Measurements from ENCODE around the gene PAQR6.

PAQR6 gene

GRCh38 chr1:156253634-156254033, 5.8 kb upstream of the PAQR6 start:
- H3K4me3 ChIP-seq (ENCODE audit: low read depth, low read length) = no peak overlapping the region
- no peak for TF ChIP-seq CTCF (IDR thresholded peaks at IDR 0.05; ENCODE audit: borderline replicate concordance, insufficient read depth, low read depth, low read length)

GRCh38 chr1:156251527-156251926, 3.7 kb upstream of the PAQR6 start:
- H3K4me3 ChIP-seq (ENCODE audit: low read depth, low read length) = no peak overlapping the region
- no peak for TF ChIP-seq CTCF (IDR thresholded peaks at IDR 0.05; ENCODE audit: borderline replicate concordance, insufficient read depth, low read depth, low read length)

GRCh38 chr1:156249593-156249992, 1.7 kb upstream of the PAQR6 start:
- TF ChIP-seq CTCF (IDR thresholded peaks at IDR 0.05; ENCODE audit: borderline replicate concordance, insufficient read depth, low read depth, low read length) = no peak
- no peak overlapping the region for H3K4me3 ChIP-seq (ENCODE audit: low read depth, low read length)

- TF ChIP-seq CTCF (IDR thresholded peaks at IDR 0.05; ENCODE audit: borderline replicate concordance, insufficient read depth, low read depth, low read length) = no peak
- H3K4me3 ChIP-seq (ENCODE audit: low read depth, low read length) = no peak overlapping the region
These were observed 447 bp upstream of the PAQR6 start for GRCh38 chr1:156248323-156248683.

- no peak overlapping the region for H3K4me3 ChIP-seq (ENCODE audit: low read depth, low read length)
- no peak for TF ChIP-seq CTCF (IDR thresholded peaks at IDR 0.05; ENCODE audit: borderline replicate concordance, insufficient read depth, low read depth, low read length)
These were observed 936 bp downstream of the PAQR6 start for GRCh38 chr1:156246781-156247459.

- no peak overlapping the region for H3K4me3 ChIP-seq (ENCODE audit: low read depth, low read length)
- no peak for TF ChIP-seq CTCF (IDR thresholded peaks at IDR 0.05; ENCODE audit: borderline replicate concordance, insufficient read depth, low read depth, low read length)
These were observed 1.5 kb downstream of the PAQR6 start for GRCh38 chr1:156246241-156246780.

Data from GM12875 (cell line).